Mucosa of descending colon (tissue), 3 donors: Measurements from ENCODE around the gene HMCN2. TPM values are rescaled to one million over a fixed set of nuclear protein-coding genes. Genes with fewer than 3 reads are reported as not detected.
A peak's percentile ranks its signal among the peaks of the same experiment; 100 is the strongest.

Experiments used
- ATAC-seq: fragments of 200-7000 bp; cut with Tn5 transposase; one replicate; pipeline ENCODE4 v1.9.1; 2020; ENCODE audit warnings: mild to moderate bottlenecking, moderate library complexity
- DNase-seq, 3 donors: peaks; one replicate each; pipeline ENCODE4 v3.0.0-alpha.2; 2020
- H3K36me3 ChIP-seq: fragments of 200-600 bp; one replicate; pipeline ENCODE4 v1.8.0; 2021; ENCODE audit warnings: low read depth, mild to moderate bottlenecking
- H3K4me1 ChIP-seq: fragments of 200-600 bp; one replicate; pipeline ENCODE4 v1.8.0; 2021; ENCODE audit warnings: low read depth, mild to moderate bottlenecking
- H3K4me3 ChIP-seq: fragments of 200-600 bp; one replicate; pipeline ENCODE4 v1.8.0; 2021; ENCODE audit warnings: mild to moderate bottlenecking
- H3K9me3 ChIP-seq: fragments of 200-600 bp; one replicate; pipeline ENCODE4 v1.8.0; 2021; ENCODE audit warnings: mild to moderate bottlenecking
- CTCF ChIP-seq: fragments of 200-600 bp; IDR thresholded peaks from one replicate; pipeline ENCODE4 v1.8.0; 2022; ENCODE audit warnings: antibody characterized with exemption, mild to moderate bottlenecking
- intact Hi-C, 2 donors: fragments of 100-400 bp; cut with DNase I in 1 of 2; cut with micrococcal nuclease in 1 of 2; formaldehyde crosslinking; loops; one replicate each; pipeline versions ENCODE4 v1.11.0 to v1.11.1; 2022; cut with DNase I, micrococcal nuclease
- total RNA-seq, 3 donors: library from RNA; stranded (reverse); fragmentation: NEBNext Ultra II Directional in 2 of 3; extraction: Animal tissue kit (Norgen Biotek cat#: 25700) in 2 of 3; gene quantifications; one replicate each; pipeline versions ENCODE4 v1.2.1 to v1.2.4, GENCODE V29; 2021 to 2023
- donor health status: DM: no; HTN: no; CAD: no; lungs with moderate emphysema.
- donor health status: DM: no; HTN: no; CAD: no.
- donor health status: DM: no; HTN: yes; CAD: no.

HMCN2 gene
- total RNA-seq, 3 donors from 2014 or later, result 28.1 to 40.5 (median 33.2) TPM

GRCh38 chr9:130288393-130288792 is 22.8 kb downstream of the HMCN2 start:
- no peak for ATAC-seq
- DNase-seq, result no peak
- intact Hi-C loops, result no loop called here
- TF ChIP-seq CTCF, result no peak
- no peak overlapping the region for H3K4me3 ChIP-seq
- no peaks in the 10 kb centered on the region for H3K9me3 ChIP-seq
- H3K4me1 ChIP-seq, result peaks cover 3% of the 10 kb centered on the region
- no peaks in the 10 kb centered on the region for H3K36me3 ChIP-seq

GRCh38 chr9:130288926-130289690 is 23.5 kb downstream of the HMCN2 start:
- Histone ChIP-seq H3K4me3 (no peak overlapping the region), H3K4me1 (peaks cover 3% of the 10 kb centered on the region), H3K9me3 (no peaks in the 10 kb centered on the region), H3K36me3 (no peaks in the 10 kb centered on the region)
- no peak for ATAC-seq
- intact Hi-C loops, result no loop called here
- TF ChIP-seq CTCF, result no peak
- DNase-seq, result no peak

GRCh38 chr9:130289711-130290241 is 24.2 kb downstream of the HMCN2 start:
- TF ChIP-seq CTCF, result no peak
- Histone ChIP-seq H3K36me3 (no peaks in the 10 kb centered on the region), H3K4me3 (no peak overlapping the region), H3K9me3 (no peaks in the 10 kb centered on the region), H3K4me1 (peaks cover 3% of the 10 kb centered on the region)
- no peak for ATAC-seq
- intact Hi-C loops, result no loop called here
- no peak for DNase-seq

GRCh38 chr9:130290291-130291181 is 25.0 kb downstream of the HMCN2 start:
- ATAC-seq (peak; percentile 23), DNase-seq (no peak)
- intact Hi-C loops, result no loop called here
- Histone ChIP-seq H3K4me1 (peaks cover 3% of the 10 kb centered on the region), H3K36me3 (no peaks in the 10 kb centered on the region), H3K4me3 (no peak overlapping the region), H3K9me3 (no peaks in the 10 kb centered on the region)
- TF ChIP-seq CTCF, result no peak

GRCh38 chr9:130291474-130291873 is 25.9 kb downstream of the HMCN2 start:
- no peak for ATAC-seq
- no peak for DNase-seq
- TF ChIP-seq CTCF, result no peak
- H3K36me3 ChIP-seq, result no peaks in the 10 kb centered on the region
- H3K9me3 ChIP-seq, result no peaks in the 10 kb centered on the region
- H3K4me1 ChIP-seq, result peaks cover 3% of the 10 kb centered on the region
- H3K4me3 ChIP-seq, result no peak overlapping the region
- intact Hi-C loops, result no loop called here
